Transverse colon (tissue), 4 donors: Measurements from ENCODE around the gene LRRFIP2.

Experiments used
- CTCF ChIP-seq, 5 experiments: fragments of 200-600 bp in 3 of 5; fragments of 450-650 bp in 2 of 5; sonication (generic) in 3 of 5; IDR thresholded peaks; 1 replicate in 2 of 5; 2 replicates in 3 of 5; pipeline ENCODE4 v1.5.1; 2016 to 2017; ENCODE audit warnings: antibody characterized with exemption in 5 of 5, inconsistent platforms in 3 of 5, mild to moderate bottlenecking in 2 of 5, moderate library complexity in 1 of 5
- EP300 ChIP-seq: sonication (generic); formaldehyde crosslinking; IDR thresholded peaks from one replicate; pipeline ENCODE4 v1.6.1; 2017; ENCODE audit warnings: antibody characterized with exemption, low read depth
- POLR2AphosphoS5 ChIP-seq, 3 donors: sonication (generic); formaldehyde crosslinking; IDR thresholded peaks; one replicate each; pipeline ENCODE4 v1.6.1; 2016; ENCODE audit warnings: antibody characterized with exemption in 3 of 3

- TF ChIP-seq CTCF (IDR thresholded peaks at IDR 0.05) (no peak), POLR2AphosphoS5 (IDR thresholded peaks at IDR 0.05) (no peak), EP300 (no peak)
Observed at GRCh38 chr3:37141676-37142075, 32.7 kb downstream of the LRRFIP2 start.
